Thyroid gland (tissue), 4 donors: Measurements from ENCODE around the gene BECN2. TPM values are rescaled to one million over a fixed set of nuclear protein-coding genes. Genes with fewer than 3 reads are reported as not detected.

ENCODE experiments used
- DNase-seq, 2 donors: peaks; one replicate each; pipeline ENCODE4 v3.0.0-alpha.2; 2019
- H3K27ac ChIP-seq, 3 donors: fragments of 200-600 bp; sonication (generic); 1 replicate in 2 of 3; 2 replicates in 1 of 3; pipeline ENCODE4 v1.5.1; 2016 to 2019; ENCODE audit warnings: mild to moderate bottlenecking in 1 of 3, moderate library complexity in 1 of 3
- H3K27me3 ChIP-seq: fragments of 200-600 bp; sonication (generic); one replicate; pipeline ENCODE4 v1.5.1; 2019
- H3K36me3 ChIP-seq, 2 donors: fragments of 200-600 bp; sonication (generic); one replicate each; pipeline ENCODE4 v1.5.1; 2016 to 2019
- H3K4me1 ChIP-seq, 2 donors: fragments of 200-600 bp; sonication (generic); one replicate each; pipeline ENCODE4 v1.5.1; 2017 to 2019
- H3K4me3 ChIP-seq, 3 donors: fragments of 200-600 bp; sonication (generic); replicated peaks in 1 of 3; 1 replicate in 2 of 3; 2 replicates in 1 of 3; pipeline ENCODE4 v1.5.1; 2016; ENCODE audit warnings: mild to moderate bottlenecking in 1 of 3
- H3K9me3 ChIP-seq: fragments of 200-600 bp; sonication (generic); one replicate; pipeline ENCODE4 v1.5.1; 2017
- CTCF ChIP-seq, 6 experiments: fragments of 200-600 bp in 3 of 6; fragments of 450-650 bp in 3 of 6; sonication (generic) in 3 of 6; IDR thresholded peaks; one replicate each; pipeline ENCODE4 v1.5.1; 2016 to 2019; ENCODE audit warnings: antibody characterized with exemption in 6 of 6, mild to moderate bottlenecking in 2 of 6, inconsistent platforms in 1 of 6, moderate library complexity in 1 of 6
- POLR2A ChIP-seq, 2 donors: fragments of 450-650 bp; IDR thresholded peaks; one replicate each; pipeline ENCODE4 v1.6.1; 2017; ENCODE audit warnings: antibody characterized with exemption in 2 of 2, mild to moderate bottlenecking in 2 of 2, moderate library complexity in 1 of 2
- WGBS, 2 donors: methylation state at CpG; one replicate each; pipeline ENCODE4 v1.1.5; 2017; 5-methylcytosine and 5-hydroxymethylcytosine counted together
- intact Hi-C: fragments of 100-400 bp; cut with DNase I; formaldehyde crosslinking; loops from one replicate; pipeline ENCODE4 v1.15.1; 2023
- total RNA-seq, 4 donors: library from RNA; depleted of rRNA; stranded (reverse); fragments of >200 nt; gene quantifications; one replicate each; pipeline ENCODE4 v1.2.3, GENCODE V29; 2016

BECN2 gene
- total RNA-seq, 4 donors from 2014 or later = not detected

GRCh38 chr1:241992734-241993133 is 35.2 kb downstream of the BECN2 start:
- no peak for TF ChIP-seq POLR2A (IDR thresholded peaks at IDR 0.05)
- TF ChIP-seq CTCF (IDR thresholded peaks at IDR 0.05) = no peak
- Histone ChIP-seq H3K9me3 (no peaks in the 10 kb centered on the region), H3K27ac (no peak overlapping the region), H3K36me3 (no peaks in the 10 kb centered on the region), H3K4me1 (no peaks in the 10 kb centered on the region), H3K4me3 (no peak overlapping the region), H3K27me3 (no peaks in the 10 kb centered on the region)
- 87 to 93% methylated on average over 5 of the region's 5 CpGs for WGBS, 2 donors
- no peak for DNase-seq
- intact Hi-C loops = no loop called here

GRCh38 chr1:241994171-241994570 is 36.6 kb downstream of the BECN2 start:
- peaks cover 7 to 10% of the 10 kb centered on the region in 2 donors for H3K4me1 ChIP-seq
- no peak overlapping the region for H3K4me3 ChIP-seq
- no peak overlapping the region for H3K27ac ChIP-seq
- no peaks in the 10 kb centered on the region for H3K9me3 ChIP-seq
- intact Hi-C loops = no loop called here
- 81 to 85% methylated on average over 9 of the region's 9 CpGs for WGBS, 2 donors
- no peaks in the 10 kb centered on the region for H3K36me3 ChIP-seq
- DNase-seq = no peak
- no peaks in the 10 kb centered on the region for H3K27me3 ChIP-seq
- TF ChIP-seq CTCF (IDR thresholded peaks at IDR 0.05) (no peak), POLR2A (IDR thresholded peaks at IDR 0.05) (no peak)

- WGBS, 2 donors = 79% methylated on average over 12 of the region's 12 CpGs
- DNase-seq = no peak
- intact Hi-C loops = no loop called here
Measured at GRCh38 chr1:241997401-241997998, 39.9 kb downstream of the BECN2 start.

GRCh38 chr1:241998412-241998921 is 40.9 kb downstream of the BECN2 start:
- 6 to 7% methylated on average over 20 of the region's 20 CpGs for WGBS, 2 donors
- peak overlapping the region in 2 of 3 donors; percentile 11 to 43 for H3K27ac ChIP-seq
- intact Hi-C loops = no loop called here

More at GRCh38 chr1:241997401-241997998, 39.9 kb downstream of the BECN2 start:
- Histone ChIP-seq H3K27me3 (no peaks in the 10 kb centered on the region), H3K4me3 (no peak overlapping the region), H3K36me3 (no peaks in the 10 kb centered on the region), H3K9me3 (no peaks in the 10 kb centered on the region), H3K4me1 (peaks cover 12 to 14% of the 10 kb centered on the region in 2 donors), H3K27ac (no peak overlapping the region)
- TF ChIP-seq CTCF (IDR thresholded peaks at IDR 0.05) (no peak), POLR2A (IDR thresholded peaks at IDR 0.05) (no peak)

More at GRCh38 chr1:241998412-241998921, 40.9 kb downstream of the BECN2 start:
- no peaks in the 10 kb centered on the region for H3K9me3 ChIP-seq
- no peaks in the 10 kb centered on the region for H3K36me3 ChIP-seq
- DNase-seq = peak; percentile 69 to 77
- H3K4me1 ChIP-seq = peaks cover 12 to 14% of the 10 kb centered on the region in 2 donors
- no peaks in the 10 kb centered on the region for H3K27me3 ChIP-seq
- no peak overlapping the region for H3K4me3 ChIP-seq
- no peak for TF ChIP-seq POLR2A (IDR thresholded peaks at IDR 0.05)
- TF ChIP-seq CTCF (IDR thresholded peaks at IDR 0.05) = peak in 5 of 6 experiments; percentile 24 to 65 (median 46)
